CD4-positive, alpha-beta memory T cell (primary cell): ENCODE measurements around the gene PKN3. TPM values are rescaled to one million over a fixed set of nuclear protein-coding genes. Genes with fewer than 3 reads are reported as not detected.
"Not testable (repeated sequence)": the region's sequence is repeated elsewhere in the genome, so short reads cannot be mapped to it uniquely, and the experiment has no call there.

Experiments
- CTCF ChIA-PET: fragments of 350-600 bp; sonication (Branson Sonifier 250); formaldehyde crosslinking; loops from one replicate; lab custom pipeline; 2021; ENCODE audit warnings: inconsistent platforms; ENCODE audit not compliant: partially characterized antibody; lab: Charles Lee
- POLR2A ChIA-PET: fragments of 350-600 bp; sonication (Branson Sonifier 250); formaldehyde crosslinking; loops from one replicate; lab custom pipeline; 2021; ENCODE audit not compliant: partially characterized antibody; lab: Charles Lee
- DNase-seq, 5 donors: peaks; one replicate each; pipeline versions ENCODE4 v3.0.0 to v3.0.0-alpha.2; 2020 to 2022; ENCODE audit warnings: mixed read lengths in 1 of 5
- H3K27ac ChIP-seq: one replicate; pipeline ENCODE4 v1.7.0; 2013; ENCODE audit warnings: low read depth, low read length
- H3K27me3 ChIP-seq: 2 replicates; pipeline ENCODE4 v1.7.0; 2013; ENCODE audit warnings: mild to moderate bottlenecking, low read length, moderate library complexity; ENCODE audit not compliant: insufficient read depth
- H3K36me3 ChIP-seq: 2 replicates; pipeline ENCODE4 v1.7.0; 2013; ENCODE audit warnings: mild to moderate bottlenecking, low read length, moderate library complexity; ENCODE audit not compliant: insufficient read depth
- H3K4me1 ChIP-seq: 2 replicates; pipeline ENCODE4 v1.7.0; 2013; ENCODE audit warnings: mild to moderate bottlenecking, low read length, moderate library complexity; ENCODE audit not compliant: insufficient read depth
- H3K4me3 ChIP-seq, 2 donors: one replicate each; pipeline ENCODE4 v1.7.0; 2013; ENCODE audit warnings: low read length in 2 of 2, mild to moderate bottlenecking in 1 of 2
- H3K9me3 ChIP-seq, 2 donors: one replicate each; pipeline ENCODE4 v1.7.0; 2013; ENCODE audit warnings: low read length in 2 of 2, control low read depth in 1 of 2; ENCODE audit not compliant: control insufficient read depth in 1 of 2
- H3K27ac Mint-ChIP-seq, 7 donors: one replicate each; pipeline ENCODE4 v1.8.0; 2020 to 2021; ENCODE audit warnings: mixed read lengths in 7 of 7, mild to moderate bottlenecking in 6 of 7, inconsistent platforms in 3 of 7, moderate library complexity in 3 of 7
- H3K27me3 Mint-ChIP-seq, 2 donors: one replicate each; pipeline ENCODE4 v1.8.0; 2020 to 2021; ENCODE audit warnings: mixed read lengths in 2 of 2
- H3K36me3 Mint-ChIP-seq, 2 donors: one replicate each; pipeline ENCODE4 v1.8.0; 2020 to 2021; ENCODE audit warnings: mixed read lengths in 2 of 2, inconsistent platforms in 1 of 2, mild to moderate bottlenecking in 1 of 2
- H3K4me1 Mint-ChIP-seq, 4 donors: one replicate each; pipeline ENCODE4 v1.8.0; 2020 to 2021; ENCODE audit warnings: mixed read lengths in 4 of 4, mild to moderate bottlenecking in 1 of 4
- H3K4me3 Mint-ChIP-seq, 8 donors: one replicate each; pipeline ENCODE4 v1.8.0; 2020 to 2021; ENCODE audit warnings: mixed read lengths in 8 of 8, mild to moderate bottlenecking in 7 of 8, moderate library complexity in 6 of 8, inconsistent platforms in 3 of 8
- H3K9me3 Mint-ChIP-seq, 8 donors: one replicate each; pipeline ENCODE4 v1.8.0; 2020 to 2021; ENCODE audit warnings: mixed read lengths in 8 of 8, mild to moderate bottlenecking in 5 of 8, inconsistent platforms in 3 of 8, moderate library complexity in 1 of 8
- intact Hi-C: fragments of 100-400 bp; cut with micrococcal nuclease; formaldehyde crosslinking; loops from one replicate; pipeline ENCODE4 v1.15.1; 2023
- polyA plus RNA-seq, 2 donors: library from polyadenylated mRNA; unstranded; fragments of 300-500 nt; fragmentation: Illumina TruSeq; gene quantifications; one replicate each; pipeline ENCODE4 v1.2.3, GENCODE V29; 2021
- total RNA-seq, 2 experiments: library from RNA; stranded (reverse); gene quantifications; one replicate each; pipeline ENCODE4 v1.2.3, GENCODE V29; 2021

Gene PKN3
- total and polyA plus RNA-seq, 4 experiments from 2014 or later, result 0.48 to 2.6 (median 1.5) TPM

DNA sequence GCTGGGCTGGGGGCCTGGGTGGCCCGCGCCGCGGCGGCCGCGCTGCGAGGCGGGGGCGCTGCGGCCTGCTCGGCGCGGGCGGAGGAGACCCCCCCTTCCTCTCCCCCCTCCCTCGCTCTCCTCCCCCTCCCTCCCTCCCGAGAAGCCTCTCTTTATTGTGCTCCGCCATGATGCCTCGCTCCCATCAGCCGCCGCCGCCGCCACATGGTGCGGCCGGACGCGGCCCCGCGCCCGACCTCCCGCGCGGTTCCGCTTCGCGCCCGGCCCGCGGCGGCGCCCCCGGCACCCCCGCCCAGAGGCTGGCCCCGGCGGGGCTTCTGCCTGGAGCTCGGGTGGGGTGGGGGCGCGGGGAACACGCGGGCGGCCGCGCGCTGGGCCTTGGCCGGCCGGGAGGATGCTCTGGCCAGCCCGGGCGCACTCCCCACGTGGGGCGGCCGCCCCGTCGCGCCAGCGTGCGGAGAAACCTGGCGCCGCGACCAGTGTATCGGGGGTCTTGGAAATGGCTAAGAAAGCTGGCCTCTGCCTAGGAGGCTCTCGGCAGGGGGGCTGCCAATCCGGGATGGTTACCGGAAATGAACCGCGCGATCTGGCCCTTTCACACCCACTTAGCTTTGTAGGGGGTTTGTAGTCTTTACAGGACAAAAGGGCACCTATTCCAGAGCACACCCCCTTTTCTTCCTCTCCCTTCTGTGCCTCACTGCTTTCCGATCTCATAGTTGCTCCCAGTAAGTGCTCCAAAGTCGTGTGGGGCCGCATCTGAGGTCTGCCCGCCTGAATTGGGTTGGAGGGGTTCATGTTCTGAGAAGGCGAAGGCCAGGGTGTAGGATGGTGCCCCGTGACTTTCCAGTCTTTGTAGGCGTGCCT, 12.3 kb upstream of the PKN3 start:
- peak; percentile 39 to 76 (median 50) for DNase-seq
- Histone ChIP-seq H3K9me3 (no peaks in the 10 kb centered on the region), H3K27ac (peak overlapping the region; percentile 82), H3K4me3 (peak overlapping the region; percentile 63 to 88), H3K4me1 (peaks cover 58% of the 10 kb centered on the region), H3K36me3 (peaks cover 29% of the 10 kb centered on the region), H3K27me3 (no peaks in the 10 kb centered on the region)
- ChIA-PET POLR2A (interaction anchor here (0.9 to 5.1 kb wide), 17 partner anchors 11 to 191 kb away, joined by 3 to 37 read pairs (median 5); partner anchors contain the start of genes DYNC2I2, ENDOG, KYAT1 and LRRC8A), CTCF (interaction anchor here (1.0 to 1.8 kb wide), 3 partner anchors 10 to 128 kb away, joined by 4 to 5 read pairs (median 4); partner anchors contain the start of gene ENDOG)
- Mint-ChIP-seq H3K9me3 (peaks cover 0 to 4% (median 0%) of the 10 kb centered on the region in 8 donors), H3K36me3 (peaks cover 28 to 41% of the 10 kb centered on the region in 2 donors), H3K4me3 (peak overlapping the region; percentile 97 to 100 (median 100)), H3K4me1 (peaks cover 33 to 55% (median 45%) of the 10 kb centered on the region in 4 donors), H3K27ac (peak overlapping the region; percentile 94 to 100 (median 98)), H3K27me3 (peaks cover 0 to 1% of the 10 kb centered on the region in 2 donors)
- intact Hi-C loops, result loop anchor here (1.0 to 2.0 kb wide), 6 partner anchors 13 to 137 kb away; partner anchors contain the start of genes DYNC2I2, PKN3, SPTAN1 and TBC1D13

DNA sequence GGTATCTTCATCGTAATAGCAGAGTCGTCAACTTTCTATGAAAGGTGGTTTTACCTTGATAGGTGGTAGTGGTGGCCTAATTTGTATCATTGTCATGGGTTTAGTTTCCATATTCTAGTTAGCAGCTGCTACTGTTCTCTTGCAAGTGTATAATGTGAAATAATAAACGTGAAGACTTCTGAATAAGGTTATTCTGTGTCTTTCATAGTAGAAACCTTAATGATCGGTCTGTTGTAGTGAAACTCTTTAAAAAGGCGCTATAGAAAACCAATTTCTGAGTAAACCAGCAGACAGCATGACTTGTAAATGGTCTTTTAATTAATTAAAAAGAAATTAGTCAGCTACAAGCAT, 11.6 kb upstream of the PKN3 start:
- Mint-ChIP-seq H3K9me3 (peaks cover 0 to 4% (median 0%) of the 10 kb centered on the region in 8 donors), H3K36me3 (peaks cover 28 to 45% of the 10 kb centered on the region in 2 donors), H3K27me3 (peaks cover 0 to 1% of the 10 kb centered on the region in 2 donors), H3K27ac (peak overlapping the region; percentile 94 to 100 (median 98)), H3K4me1 (peaks cover 29 to 49% (median 39%) of the 10 kb centered on the region in 4 donors), H3K4me3 (peak overlapping the region; percentile 97 to 100 (median 100))
- DNase-seq, result no peak
- H3K9me3 ChIP-seq, result no peaks in the 10 kb centered on the region
- H3K36me3 ChIP-seq, result peaks cover 29% of the 10 kb centered on the region
- H3K4me3 ChIP-seq, result peak overlapping the region; percentile 63 to 88
- peak overlapping the region; percentile 82 for H3K27ac ChIP-seq
- peaks cover 52% of the 10 kb centered on the region for H3K4me1 ChIP-seq
- ChIA-PET POLR2A (interaction anchor here (0.9 to 5.1 kb wide), 10 partner anchors 10 to 191 kb away, joined by 3 to 37 read pairs (median 10); partner anchors contain the start of genes DYNC2I2, ENDOG, KYAT1 and LRRC8A), CTCF (interaction anchor here (1.0 to 1.8 kb wide), 3 partner anchors 10 to 128 kb away, joined by 4 to 5 read pairs (median 4); partner anchors contain the start of gene ENDOG)
- no peaks in the 10 kb centered on the region for H3K27me3 ChIP-seq
- intact Hi-C loops, result no loop called here

DNA sequence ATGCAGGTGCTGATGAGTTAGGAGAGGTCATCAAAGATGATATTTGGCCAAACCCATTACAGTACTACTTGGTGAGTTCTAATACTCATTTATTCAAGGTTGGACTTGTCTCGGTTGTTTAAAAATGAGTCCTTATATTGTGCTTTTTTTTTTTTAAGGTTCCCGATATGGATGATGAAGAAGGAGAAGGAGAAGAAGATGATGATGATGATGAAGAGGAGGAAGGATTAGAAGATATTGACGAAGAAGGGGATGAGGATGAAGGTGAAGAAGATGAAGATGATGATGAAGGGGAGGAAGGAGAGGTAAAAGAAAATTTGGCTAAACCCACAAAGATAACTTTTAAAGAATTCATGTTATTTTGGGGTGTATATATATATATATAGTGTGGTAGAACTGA, 8.6 kb upstream of the PKN3 start:
- CTCF ChIA-PET, DNase-seq, H3K9me3 ChIP-seq, H3K9me3 Mint-ChIP-seq, H3K27me3 ChIP-seq, H3K4me3 ChIP-seq, intact Hi-C loops, H3K27me3 Mint-ChIP-seq, H3K27ac ChIP-seq: not testable (repeated sequence)
- Mint-ChIP-seq H3K36me3 (peaks cover 34 to 54% of the 10 kb centered on the region in 2 donors), H3K4me1 (peaks cover 14 to 23% (median 17%) of the 10 kb centered on the region in 4 donors), H3K27ac (peak overlapping the region in 3 of 7 donors; percentile 16 to 70 (median 64)), H3K4me3 (peak overlapping the region in 1 of 8 donors; percentile 59)
- Histone ChIP-seq H3K36me3 (peaks cover 29% of the 10 kb centered on the region), H3K4me1 (peaks cover 24% of the 10 kb centered on the region)
- POLR2A ChIA-PET, result interaction anchor here (1.8 kb wide), 1 partner anchor 30 kb away, joined by 5 read pairs; the partner anchor contains the start of gene ZDHHC12

DNA sequence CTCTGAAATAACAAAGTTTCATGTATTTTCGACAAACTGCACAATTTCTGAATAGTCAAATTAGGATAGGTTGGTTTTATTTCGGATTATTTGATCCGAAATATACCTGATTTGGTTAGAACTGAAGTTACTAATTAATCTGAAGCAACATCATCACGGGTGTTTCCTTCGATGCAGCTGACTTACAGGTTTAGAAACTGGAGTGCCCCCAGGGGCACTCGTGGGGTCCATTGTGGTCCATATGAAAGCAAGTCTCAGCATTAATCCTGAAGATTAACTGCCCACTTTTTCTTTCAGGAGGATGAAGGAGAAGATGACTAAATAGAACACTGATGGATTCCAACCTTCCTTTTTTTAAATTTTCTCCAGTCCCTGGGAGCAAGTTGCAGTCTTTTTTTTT, 8.0 kb upstream of the PKN3 start:
- Mint-ChIP-seq H3K36me3 (peaks cover 34 to 54% of the 10 kb centered on the region in 2 donors), H3K27me3 (peaks cover 0 to 1% of the 10 kb centered on the region in 2 donors), H3K4me1 (peaks cover 14 to 23% (median 17%) of the 10 kb centered on the region in 4 donors), H3K27ac (peak overlapping the region in 1 of 7 donors; percentile 32), H3K9me3 (peaks cover 0 to 4% (median 0%) of the 10 kb centered on the region in 8 donors), H3K4me3 (no peak overlapping the region)
- POLR2A ChIA-PET, result no interaction called here
- peaks cover 29% of the 10 kb centered on the region for H3K36me3 ChIP-seq
- H3K27ac ChIP-seq, result no peak overlapping the region
- H3K27me3 ChIP-seq, result no peaks in the 10 kb centered on the region
- CTCF ChIA-PET, result no interaction called here
- no peak overlapping the region for H3K4me3 ChIP-seq
- H3K9me3 ChIP-seq, result no peaks in the 10 kb centered on the region
- intact Hi-C loops, result no loop called here
- DNase-seq, result no peak
- H3K4me1 ChIP-seq, result peaks cover 24% of the 10 kb centered on the region

DNA sequence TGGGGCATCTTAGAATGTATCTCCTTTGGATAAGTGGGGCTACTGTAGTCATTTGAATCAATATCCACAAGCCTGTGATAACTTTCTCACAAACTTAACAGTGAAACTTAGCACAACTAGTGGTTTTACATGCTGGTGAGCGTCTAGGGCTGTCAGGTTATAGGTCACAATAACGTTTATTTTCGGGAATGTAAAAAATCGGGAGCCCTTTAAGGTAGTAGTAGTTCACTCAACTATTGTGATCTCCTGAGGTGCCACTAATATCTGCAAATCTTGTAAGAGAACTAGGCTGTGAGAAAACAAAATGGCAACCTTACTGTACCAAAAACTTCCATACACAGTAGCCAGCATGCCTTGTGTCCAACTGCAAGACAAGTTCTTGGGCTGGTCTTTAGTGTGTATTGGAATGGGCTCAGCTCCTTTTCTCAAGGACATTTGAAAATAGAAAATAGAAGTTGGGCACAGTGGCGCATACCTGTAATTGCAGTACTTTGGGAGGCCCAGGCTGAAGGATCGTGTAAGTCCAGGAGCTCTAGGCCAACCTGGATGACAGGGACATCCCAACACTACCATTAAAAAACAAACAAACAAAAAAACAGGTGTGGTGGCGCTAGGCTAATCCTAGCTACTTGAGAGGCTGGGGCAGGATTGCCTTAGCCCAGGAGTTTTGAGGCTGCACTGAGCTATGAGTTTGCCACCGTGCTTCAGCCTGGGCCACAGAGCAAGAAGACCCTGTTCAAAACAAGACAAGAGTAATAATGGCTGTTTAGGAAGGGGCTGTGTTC, 5.2 kb upstream of the PKN3 start:
- DNase-seq, result no peak
- no peaks in the 10 kb centered on the region for H3K27me3 Mint-ChIP-seq
- H3K9me3 ChIP-seq, result no peaks in the 10 kb centered on the region
- intact Hi-C loops, result no loop called here
- H3K27ac Mint-ChIP-seq, result peak overlapping the region in 1 of 7 donors; percentile 15
- peaks cover 25 to 40% of the 10 kb centered on the region in 2 donors for H3K36me3 Mint-ChIP-seq
- H3K4me3 ChIP-seq, result no peak overlapping the region
- H3K4me3 Mint-ChIP-seq, result no peak overlapping the region
- peaks cover 24% of the 10 kb centered on the region for H3K36me3 ChIP-seq
- H3K27ac ChIP-seq, result no peak overlapping the region
- peaks cover 0 to 2% (median 0%) of the 10 kb centered on the region in 8 donors for H3K9me3 Mint-ChIP-seq
- ChIA-PET POLR2A (interaction anchor here (1.1 to 2.0 kb wide), 3 partner anchors 8 to 121 kb away, joined by 3 to 9 read pairs (median 3); partner anchors contain the start of genes ENDOG and SET), CTCF (interaction anchor here (0.7 to 1.2 kb wide), 3 partner anchors 32 to 121 kb away, joined by 3 read pairs; partner anchors contain the start of gene ENDOG)
- no peaks in the 10 kb centered on the region for H3K27me3 ChIP-seq
- H3K4me1 Mint-ChIP-seq, result peaks cover 3 to 18% (median 6%) of the 10 kb centered on the region in 4 donors
- peaks cover 13% of the 10 kb centered on the region for H3K4me1 ChIP-seq

DNA sequence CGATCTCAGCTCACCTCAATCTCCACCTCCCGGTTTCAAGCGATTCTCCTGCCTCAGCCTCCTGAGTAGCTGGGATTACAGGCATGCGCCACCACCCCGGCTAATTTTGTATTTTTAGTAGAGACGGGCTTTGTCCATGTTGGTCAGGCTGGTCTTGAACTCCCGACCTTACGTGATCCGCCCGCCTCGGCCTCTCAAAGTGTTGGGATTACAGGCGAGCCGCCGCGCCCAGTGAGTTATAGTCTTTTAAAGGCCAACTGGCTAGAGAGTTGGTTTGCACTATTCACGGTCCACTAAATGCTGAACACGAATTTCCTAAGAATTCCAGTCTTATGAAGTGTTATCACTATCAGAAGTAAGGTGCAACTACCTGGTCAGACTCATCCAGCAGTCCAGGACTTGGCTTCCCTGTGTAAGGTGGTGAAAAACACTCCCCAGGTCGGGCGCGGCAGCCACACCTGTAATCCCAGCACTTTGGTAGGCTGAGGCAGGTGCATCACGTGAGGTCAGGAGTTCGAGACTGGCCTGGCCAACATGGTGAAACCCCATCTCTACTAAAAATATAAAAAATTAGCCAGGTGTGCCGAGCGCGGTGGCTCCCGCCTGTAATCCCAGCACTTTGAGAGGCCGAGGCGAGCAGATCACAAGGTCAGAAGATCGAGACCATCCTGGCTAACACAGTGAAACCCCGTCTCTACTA, 3.1 kb upstream of the PKN3 start:
- H3K27me3 ChIP-seq, H3K9me3 ChIP-seq, DNase-seq, H3K27ac Mint-ChIP-seq, H3K27ac ChIP-seq, H3K36me3 ChIP-seq, H3K27me3 Mint-ChIP-seq, H3K4me3 ChIP-seq, H3K4me1 ChIP-seq, intact Hi-C loops, H3K9me3 Mint-ChIP-seq, H3K4me3 Mint-ChIP-seq, CTCF ChIA-PET: not testable (repeated sequence)
- Mint-ChIP-seq H3K4me1 (peaks cover 2 to 19% (median 11%) of the 10 kb centered on the region in 4 donors), H3K36me3 (peaks cover 12 to 23% of the 10 kb centered on the region in 2 donors)
- POLR2A ChIA-PET, result interaction anchor here (3.6 kb wide), 1 partner anchor 8 kb away, joined by 33 read pairs; the partner anchor contains the start of gene SET
